ENCODE data around the gene PDZK1IP1.

PDZK1IP1 gene

DNA sequence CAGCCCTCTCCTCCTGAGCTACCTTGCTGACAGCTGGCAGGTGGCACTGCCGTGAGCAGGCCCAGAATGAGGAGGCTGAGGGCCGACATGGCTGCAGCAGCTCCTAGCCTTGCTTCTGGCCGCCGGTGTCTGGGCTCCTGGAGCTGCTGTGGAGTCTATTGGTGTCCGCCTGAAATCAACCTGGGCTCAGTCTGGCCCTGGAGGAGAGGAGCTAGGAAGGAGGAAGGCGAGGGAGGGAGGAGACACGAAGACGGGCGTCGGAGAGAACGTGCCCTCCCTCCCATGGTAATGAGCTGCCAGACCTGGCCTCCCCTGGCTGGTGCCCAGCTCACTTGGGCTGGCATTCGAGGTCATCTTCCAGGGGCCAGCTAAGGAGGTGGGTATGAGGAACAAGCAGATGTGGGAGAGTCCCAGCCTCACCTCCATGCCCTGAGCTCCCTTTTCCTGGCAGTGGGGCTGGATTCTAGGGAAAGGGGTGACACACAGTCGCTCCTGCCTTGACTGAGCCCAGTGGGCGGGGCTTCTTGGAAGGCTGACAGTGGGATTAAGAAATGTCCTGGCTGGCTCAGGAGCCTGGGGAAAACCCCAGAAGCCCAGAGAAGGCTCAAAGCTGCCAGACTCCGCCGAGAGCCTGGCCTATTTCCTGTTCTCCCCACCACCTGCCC lies at the start of gene PDZK1IP1:
TSS of gene PDZK1IP1 (minus strand) at position 193 of the 665 bp plus-strand sequence. CDS start at position 89, 104 bp downstream.
- DNase-seq (ENCODE audit: low read depth in 2 of 2) = no peak

DNA sequence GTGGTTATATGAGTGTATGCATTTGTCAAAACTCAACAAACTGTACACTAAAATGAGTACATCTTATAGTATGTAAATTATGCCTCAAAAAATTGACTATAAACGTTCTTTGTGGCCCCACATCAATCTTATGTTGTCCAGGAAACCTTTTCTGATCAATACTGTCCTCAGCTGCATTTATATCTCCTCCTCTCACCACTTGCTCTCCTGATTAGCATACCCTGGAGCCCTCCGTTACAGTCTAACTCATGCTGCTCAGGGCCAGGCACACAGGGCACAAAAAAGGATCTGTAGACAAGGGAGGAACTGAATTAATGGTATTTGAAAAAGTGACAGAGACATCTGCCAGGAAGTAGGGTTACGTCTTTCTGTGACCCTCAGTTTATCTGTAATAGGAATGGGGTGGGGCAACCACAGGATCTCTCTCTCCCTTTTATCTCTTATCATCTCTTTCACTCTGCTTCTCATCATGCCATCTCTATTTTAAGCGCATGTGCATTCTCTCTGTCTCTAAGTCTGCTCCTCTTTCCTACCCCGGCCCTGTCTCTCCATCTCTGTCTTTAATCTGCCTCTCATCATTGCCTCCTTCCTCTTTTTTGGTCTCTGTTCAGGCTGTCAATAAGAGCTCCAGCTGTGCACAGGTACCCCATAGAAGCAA lies 49.2 kb upstream of the PDZK1IP1 start:
- DNase-seq (ENCODE audit: low read depth in 2 of 2) = no peak

DNA sequence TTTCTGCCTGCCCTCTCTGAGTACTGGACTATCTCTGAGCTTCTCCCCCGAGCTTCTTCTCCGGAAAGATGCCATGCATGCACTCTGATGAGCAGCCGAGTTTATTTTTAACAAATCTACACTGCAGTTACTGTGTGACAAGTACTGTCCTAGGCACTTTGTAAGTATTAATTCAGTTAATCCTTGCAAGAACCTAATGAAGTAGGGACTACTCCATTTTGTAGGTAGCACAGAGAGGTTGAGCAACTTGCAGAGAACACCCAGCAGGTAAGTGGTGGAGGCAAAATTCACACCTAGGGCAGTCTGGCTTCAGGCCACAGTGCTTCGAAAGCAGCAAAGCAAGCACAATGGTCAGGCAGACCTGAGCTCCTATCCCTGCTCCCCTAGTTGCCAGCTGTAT lies 46.0 kb upstream of the PDZK1IP1 start:
- no peak for DNase-seq (ENCODE audit: low read depth in 2 of 2)

DNA sequence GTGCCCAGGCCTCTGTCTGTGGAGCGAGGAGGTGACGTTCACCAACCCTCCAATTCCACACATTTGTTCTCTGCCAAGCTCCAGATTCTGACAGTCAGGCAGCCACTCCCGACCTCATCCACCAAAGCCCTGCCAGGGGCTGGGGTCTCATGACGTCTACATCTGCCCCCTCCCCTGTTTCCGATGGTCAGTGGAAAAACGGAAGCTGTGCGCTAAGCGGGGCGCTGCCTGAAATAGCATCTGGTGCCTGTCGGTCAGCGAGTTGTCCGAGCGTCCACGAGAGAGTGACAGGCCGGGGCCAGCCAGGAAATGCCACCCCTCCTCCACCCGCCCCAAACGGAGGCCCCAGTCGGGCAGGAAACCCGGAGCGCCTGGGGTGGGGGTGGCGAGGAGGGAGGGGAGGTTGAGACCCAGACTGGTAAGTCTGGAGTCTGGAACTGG lies 45.4 kb upstream of the PDZK1IP1 start:
- no peak for DNase-seq (ENCODE audit: low read depth in 2 of 2)

- no peak for DNase-seq (ENCODE audit: low read depth in 2 of 2)
Measured at GRCh38 chr1:47233186-47233585, 43.4 kb upstream of the PDZK1IP1 start.

GRCh38 chr1:47232187-47232874 lies 42.5 kb upstream of the PDZK1IP1 start, which contains the start of gene TAL1:
Gene TAL1 (minus strand): TSS chr1:47232225. CDS start chr1:47225888, 6,337 bp downstream.
- DNase-seq (ENCODE audit: low read depth in 2 of 2) = no peak

DNA sequence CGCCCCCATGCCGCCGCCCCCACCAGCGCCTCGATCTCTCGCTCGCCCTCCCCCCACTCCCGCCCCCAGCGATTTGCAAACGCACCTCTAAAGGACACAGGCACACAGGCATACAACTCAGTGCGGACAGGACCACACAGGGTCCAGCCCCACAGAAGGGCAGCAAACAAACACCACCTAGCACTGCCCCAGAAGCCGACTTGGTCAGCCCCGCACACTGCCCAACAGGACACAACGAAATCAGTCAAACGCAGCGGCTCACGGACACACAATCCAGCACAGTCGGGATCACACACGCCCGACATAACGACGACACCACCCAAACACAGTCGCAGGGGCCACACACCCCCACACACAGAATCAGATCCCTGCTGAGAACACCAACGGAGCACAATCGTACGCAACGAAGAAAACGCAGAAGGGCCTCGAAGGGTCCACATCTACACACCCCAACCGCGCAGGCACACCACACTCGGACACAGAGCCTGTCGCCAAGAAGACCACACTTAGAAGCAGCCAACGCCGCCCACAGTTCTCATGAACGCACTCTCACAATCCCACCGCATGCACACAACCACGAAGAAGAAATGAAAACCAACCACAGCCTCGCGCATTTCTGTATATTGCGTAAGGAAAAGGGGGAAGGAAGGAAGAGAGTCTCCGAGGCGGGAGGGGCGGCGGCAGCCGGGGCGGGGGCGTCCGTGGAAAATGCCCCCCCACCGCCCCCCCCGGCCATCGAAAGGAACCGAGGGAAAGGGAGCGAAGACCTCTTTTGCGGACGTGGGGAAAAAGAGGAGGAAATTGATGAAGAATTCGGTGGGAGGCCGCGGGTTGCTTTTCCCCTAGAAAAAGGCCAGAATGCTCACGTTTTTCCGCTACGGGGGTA lies 41.7 kb upstream of the PDZK1IP1 start:
- DNase-seq (ENCODE audit: low read depth in 2 of 2) = no peak

DNA sequence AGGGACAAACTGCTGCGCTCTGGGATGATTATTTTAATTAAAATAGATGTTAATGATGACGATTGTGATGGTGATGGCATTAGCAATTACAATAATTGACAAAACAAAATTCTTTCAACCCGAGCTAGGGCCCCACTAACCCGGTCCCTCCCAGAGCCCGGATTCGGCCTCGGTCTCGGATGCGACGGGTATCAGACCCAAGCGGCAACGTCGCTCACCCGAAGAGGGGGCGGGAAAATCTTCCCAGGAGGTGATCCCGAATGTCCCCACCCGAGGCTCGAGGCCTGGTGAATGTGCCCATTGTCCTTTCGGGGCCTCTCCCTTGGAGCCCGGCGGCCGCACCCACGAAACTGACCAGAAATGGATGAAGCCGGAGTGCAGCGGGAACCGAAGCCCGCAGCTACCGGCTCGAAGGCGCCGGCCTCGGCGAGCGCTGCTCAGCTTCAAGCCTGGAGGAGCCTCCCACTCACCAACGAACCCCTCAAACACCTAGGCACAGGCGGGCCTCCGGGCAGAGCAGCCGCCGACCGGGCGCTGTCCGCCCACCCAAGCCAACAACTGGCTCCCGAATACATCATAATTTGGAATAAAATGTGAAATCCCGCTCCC lies 41.0 kb upstream of the PDZK1IP1 start:
- DNase-seq (ENCODE audit: low read depth in 2 of 2) = no peak

GRCh38 chr1:47229886-47230691 lies 40.3 kb upstream of the PDZK1IP1 start:
- DNase-seq (ENCODE audit: low read depth in 2 of 2) = no peak

- DNase-seq (ENCODE audit: low read depth in 2 of 2) = no peak
Measured at GRCh38 chr1:47229031-47229885, 39.4 kb upstream of the PDZK1IP1 start.

GRCh38 chr1:47228644-47229030 lies 38.8 kb upstream of the PDZK1IP1 start:
- DNase-seq (ENCODE audit: low read depth in 2 of 2) = no peak

GRCh38 chr1:47227341-47228232 lies 37.8 kb upstream of the PDZK1IP1 start:
- no peak for DNase-seq (ENCODE audit: low read depth in 2 of 2)

GRCh38 chr1:47226839-47227215 lies 37.0 kb upstream of the PDZK1IP1 start:
- no peak for DNase-seq (ENCODE audit: low read depth in 2 of 2)

DNA sequence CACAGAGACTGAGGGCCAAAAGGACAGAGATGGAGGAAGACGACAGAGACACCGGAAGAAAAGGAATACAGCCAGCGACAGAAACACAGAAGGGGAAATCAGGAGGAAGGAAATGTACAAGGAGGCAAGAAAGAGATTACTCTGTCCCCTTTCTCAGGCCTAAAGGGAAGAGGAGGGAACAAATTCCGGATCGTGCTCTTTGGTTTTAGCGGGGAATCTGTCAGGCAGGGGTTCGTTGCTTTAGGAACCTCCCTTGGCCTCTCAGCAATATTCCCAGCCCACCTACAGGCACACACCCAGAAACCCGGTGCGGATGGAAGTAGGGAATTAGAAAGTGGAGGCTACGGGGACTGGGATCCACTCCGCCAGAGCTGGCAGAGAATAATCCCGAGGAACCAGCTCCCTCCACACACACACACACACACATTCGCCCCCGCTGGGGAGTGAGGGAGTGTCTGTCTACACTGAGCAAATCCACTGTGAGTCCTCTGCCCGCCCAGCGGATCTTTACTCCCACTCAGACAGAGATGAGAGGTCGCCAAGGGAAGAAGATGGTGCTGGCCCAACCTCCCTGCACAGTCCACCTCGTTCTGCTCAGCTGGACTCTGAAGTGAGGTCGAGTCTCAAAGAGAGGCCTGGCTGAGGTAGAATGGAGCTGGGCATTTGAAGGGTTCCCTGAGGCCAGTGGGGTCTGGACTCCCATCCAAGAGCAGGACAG lies 36.4 kb upstream of the PDZK1IP1 start:
- DNase-seq (ENCODE audit: low read depth in 2 of 2) = no peak

DNA sequence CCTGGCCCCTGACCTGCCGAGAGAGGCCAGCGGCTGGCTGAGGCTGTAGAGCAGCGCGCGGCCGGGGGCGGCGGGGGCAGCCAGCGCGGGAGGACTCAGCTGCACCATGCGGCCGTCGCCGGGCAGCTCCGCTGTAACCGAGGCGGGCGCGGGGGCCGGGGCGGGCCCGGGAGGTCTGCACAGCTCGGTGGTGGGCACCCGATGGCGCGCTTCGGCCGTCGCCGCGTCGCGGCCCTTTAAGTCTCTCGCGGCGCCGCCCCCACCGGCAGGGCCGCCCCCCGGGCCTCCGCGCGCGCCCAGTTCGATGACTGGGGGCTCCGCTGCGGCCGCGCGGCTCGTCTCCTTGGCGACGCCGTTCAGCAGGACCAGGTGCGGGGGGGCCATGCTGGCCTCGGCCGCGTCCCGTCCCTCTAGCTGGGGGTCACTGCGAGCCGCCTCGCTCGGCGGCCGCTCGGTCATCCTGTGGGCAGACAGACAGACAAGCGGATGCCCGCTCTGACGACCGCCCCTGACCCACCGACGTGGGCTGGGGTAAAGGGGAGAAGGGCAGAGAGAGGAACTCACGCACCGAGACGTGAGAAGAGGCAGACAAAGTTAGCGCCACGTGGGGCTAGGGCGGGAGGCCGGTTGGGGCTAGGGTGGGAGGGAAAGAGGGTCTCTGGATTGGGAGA lies 35.7 kb upstream of the PDZK1IP1 start:
- DNase-seq (ENCODE audit: low read depth in 2 of 2) = no peak

DNA sequence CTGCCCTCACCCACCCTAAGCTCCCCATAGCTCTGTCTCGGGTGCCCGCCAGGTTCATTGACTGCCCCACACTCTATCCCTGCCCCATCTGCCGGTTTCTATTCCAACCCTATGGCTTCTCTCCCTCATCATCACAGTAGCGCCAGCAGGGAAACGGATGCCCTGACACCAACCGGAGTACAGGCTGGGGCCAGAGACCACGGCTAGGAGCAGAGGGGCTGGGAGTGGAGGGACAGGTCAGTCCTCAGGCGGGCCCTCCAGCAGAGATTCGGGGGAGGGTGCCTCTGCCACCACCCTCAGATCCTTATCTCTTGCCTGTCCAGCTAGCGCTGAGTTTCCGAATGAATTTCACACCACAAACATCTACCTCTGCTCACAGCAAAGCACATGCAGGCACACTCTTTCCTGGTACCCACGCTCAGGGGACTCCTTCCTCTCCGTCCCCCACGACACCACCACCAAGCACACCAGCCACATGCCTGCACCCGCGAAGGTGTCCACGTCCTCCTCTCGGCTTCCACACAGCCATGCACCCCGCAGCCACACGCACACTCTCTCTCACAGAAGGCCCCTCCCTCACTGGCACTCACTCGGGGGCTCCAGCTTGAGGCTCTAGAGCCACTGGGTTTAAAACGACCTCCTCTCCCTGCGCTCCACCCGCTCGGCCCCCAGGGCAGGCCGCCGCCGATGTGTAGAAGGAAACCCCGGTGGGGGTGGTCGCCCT lies 35.0 kb upstream of the PDZK1IP1 start:
- DNase-seq (ENCODE audit: low read depth in 2 of 2) = no peak

Data from stimulated activated CD8-positive, alpha-beta memory T cell treated with anti-CD3 and anti-CD28 coated beads, Interleukin-7, amount 100 ng/mL, for 1 hour (primary cell).